K562 treated with DMSO at 1 percent for 12 hours (cell line): ENCODE data around the gene NEDD9. TPM values are rescaled to one million over a fixed set of nuclear protein-coding genes. Genes with fewer than 3 reads are reported as not detected.

Experiments used
- total RNA-seq: library from RNA; unstranded; fragments of 300-600 nt; gene quantifications from 2 replicates; pipeline ENCODE4 v1.2.3, GENCODE V29; 2022; ENCODE audit not compliant: insufficient read depth

NEDD9 gene, protein sequence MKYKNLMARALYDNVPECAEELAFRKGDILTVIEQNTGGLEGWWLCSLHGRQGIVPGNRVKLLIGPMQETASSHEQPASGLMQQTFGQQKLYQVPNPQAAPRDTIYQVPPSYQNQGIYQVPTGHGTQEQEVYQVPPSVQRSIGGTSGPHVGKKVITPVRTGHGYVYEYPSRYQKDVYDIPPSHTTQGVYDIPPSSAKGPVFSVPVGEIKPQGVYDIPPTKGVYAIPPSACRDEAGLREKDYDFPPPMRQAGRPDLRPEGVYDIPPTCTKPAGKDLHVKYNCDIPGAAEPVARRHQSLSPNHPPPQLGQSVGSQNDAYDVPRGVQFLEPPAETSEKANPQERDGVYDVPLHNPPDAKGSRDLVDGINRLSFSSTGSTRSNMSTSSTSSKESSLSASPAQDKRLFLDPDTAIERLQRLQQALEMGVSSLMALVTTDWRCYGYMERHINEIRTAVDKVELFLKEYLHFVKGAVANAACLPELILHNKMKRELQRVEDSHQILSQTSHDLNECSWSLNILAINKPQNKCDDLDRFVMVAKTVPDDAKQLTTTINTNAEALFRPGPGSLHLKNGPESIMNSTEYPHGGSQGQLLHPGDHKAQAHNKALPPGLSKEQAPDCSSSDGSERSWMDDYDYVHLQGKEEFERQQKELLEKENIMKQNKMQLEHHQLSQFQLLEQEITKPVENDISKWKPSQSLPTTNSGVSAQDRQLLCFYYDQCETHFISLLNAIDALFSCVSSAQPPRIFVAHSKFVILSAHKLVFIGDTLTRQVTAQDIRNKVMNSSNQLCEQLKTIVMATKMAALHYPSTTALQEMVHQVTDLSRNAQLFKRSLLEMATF
- 0.28 and 1.7 TPM in 2 replicates for total RNA-seq

DNA sequence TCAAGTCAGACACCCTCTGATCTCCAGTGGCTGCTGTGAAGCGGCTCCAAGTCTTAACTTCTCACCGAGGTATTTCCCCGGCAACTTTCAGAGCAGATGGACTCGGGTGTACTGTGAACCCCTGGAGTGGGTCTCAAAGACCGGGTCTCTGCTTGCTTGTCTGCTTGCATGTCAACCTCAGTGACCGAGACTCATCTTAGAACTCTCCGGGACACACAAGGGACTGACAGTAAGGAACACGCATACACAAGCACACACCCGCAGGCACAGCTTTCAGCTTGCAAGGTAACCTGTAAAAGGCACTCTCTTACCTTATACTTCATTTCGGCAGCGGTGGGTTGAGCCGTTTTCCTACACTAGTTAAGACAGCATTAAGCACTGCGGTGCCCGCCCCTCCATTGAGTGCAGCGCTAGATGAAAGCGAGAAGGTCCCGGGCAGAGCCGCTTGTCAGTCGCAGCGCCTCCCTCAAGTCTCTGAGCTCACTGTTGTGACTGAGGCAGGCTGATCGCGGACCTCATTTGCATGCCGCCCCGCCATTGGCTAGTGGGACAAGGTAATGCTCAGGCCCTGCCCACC, at the start of gene NEDD9:
TSS of gene NEDD9 (minus strand) at position 476 of the 577 bp plus-strand sequence. CDS start at position 323, 153 bp downstream.

Other genes starting within 250 kb of the NEDD9 start
- 0.19 and 0.32 TPM in 2 replicates for gene ELOVL2, start 188.4 kb downstream of the NEDD9 start, total RNA-seq
- 6.5 and 17.7 TPM in 2 replicates for gene SMIM13, start 138.8 kb downstream of the NEDD9 start, total RNA-seq
- 0.41 and 0.99 TPM in 2 replicates for gene ERVFRD-1, start 120.9 kb downstream of the NEDD9 start, total RNA-seq